HG03565 (cell line): Measurements from ENCODE around the gene COL20A1.
"Not testable (repeated sequence)": the region's sequence is repeated elsewhere in the genome, so short reads cannot be mapped to it uniquely, and the experiment has no call there.

Experiments used
- ATAC-seq: cut with Tn5 transposase; IDR thresholded peaks from one replicate; pipeline ENCODE4 v1.9.1; 2021; ENCODE audit warnings: mild to moderate bottlenecking, moderate library complexity; ENCODE audit not compliant: unreplicated experiment

The COL20A1 gene

DNA sequence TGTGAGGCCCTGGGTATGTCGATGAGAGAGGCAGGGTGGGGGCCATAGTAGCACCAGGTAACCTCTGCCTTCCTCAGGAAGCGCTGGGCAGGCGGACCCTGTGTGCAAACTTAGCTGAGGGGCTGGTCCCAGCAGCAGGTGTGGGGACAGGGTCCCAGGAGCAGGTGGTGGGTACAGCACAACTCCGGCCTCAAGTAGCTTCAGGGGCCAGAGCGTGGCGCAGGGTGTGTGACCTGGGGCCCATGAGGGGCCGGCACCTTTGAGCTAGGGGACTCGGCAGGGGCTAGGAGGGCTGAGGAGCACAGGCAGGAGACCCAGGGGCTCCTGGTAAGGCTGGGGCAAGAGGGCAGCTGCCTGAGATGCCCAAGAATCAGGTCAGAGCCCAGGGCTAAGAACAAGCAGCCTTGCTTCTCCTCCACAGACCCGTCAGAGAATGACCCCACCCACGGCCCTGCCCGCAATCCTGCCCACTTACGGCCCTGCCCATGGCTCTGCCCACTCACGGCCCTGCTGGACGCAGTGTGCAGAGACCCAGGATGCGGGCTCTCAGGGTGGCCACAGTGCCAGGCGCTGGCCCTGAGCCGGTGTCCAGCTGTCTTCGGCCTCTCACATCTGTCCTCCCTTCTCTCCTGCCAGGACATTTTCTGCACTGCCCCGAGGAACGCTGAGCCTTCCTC, 37.2 kb downstream of the COL20A1 start:
- no peak for ATAC-seq

- ATAC-seq = no peak
Observed at GRCh38 chr20:63330940-63331339, 38.0 kb downstream of the COL20A1 start.

GRCh38 chr20:63331741-63332400, 38.9 kb downstream of the COL20A1 start:
- ATAC-seq = no peak

- no peak for ATAC-seq
Observed at GRCh38 chr20:63332488-63333240, 39.7 kb downstream of the COL20A1 start.

DNA sequence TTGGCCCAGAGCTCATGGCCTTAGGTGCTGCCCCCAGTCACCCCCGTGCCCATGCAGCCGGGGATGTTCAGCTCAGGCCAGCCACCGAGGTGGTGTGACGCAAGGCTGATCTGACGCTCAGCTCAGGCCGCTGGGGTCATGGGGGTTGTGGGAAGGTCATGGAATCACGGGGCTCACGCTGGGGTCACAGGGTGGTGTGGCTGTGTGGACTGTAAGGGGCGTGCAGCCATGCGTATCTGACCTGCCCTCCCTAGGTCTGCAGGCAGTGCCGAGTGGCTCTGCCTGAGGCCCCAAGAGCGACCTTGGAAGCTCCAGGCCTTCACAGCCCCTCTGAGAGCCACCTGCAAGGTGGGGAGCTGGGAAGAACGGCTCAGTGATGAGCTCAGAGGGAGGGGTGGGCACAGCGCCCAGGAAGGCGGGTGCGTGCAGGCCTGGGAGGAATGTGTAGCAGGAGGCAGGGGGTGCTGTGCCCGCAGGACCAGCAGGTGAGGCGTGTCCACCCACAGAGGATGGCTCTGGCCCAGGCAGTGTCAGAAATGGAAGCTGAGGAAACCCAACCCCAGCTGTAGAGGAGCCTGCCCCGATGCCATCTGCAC, 40.4 kb downstream of the COL20A1 start:
- no peak for ATAC-seq

DNA sequence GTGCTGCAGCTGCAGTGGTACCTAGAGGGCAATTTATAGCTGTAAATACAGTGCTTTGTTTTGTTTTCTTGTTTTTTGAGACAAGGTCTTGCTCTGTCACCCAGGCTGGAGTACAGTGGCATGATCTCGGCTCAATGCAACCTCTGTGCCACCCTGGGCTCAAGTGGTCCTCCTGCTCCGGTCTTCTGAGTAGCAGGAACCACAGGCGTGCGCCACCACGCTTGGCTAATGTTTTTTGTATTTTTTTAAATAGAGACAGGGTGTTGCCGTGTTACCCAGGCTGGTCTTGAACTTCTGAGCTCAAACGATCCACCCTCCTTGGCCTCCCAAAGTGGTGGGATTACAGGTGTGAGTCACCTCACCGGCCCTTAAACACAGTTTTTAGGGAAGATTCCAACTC, 41.4 kb downstream of the COL20A1 start:
- no peak for ATAC-seq

- not testable (repeated sequence) for ATAC-seq
Observed at GRCh38 chr20:63335060-63335459, 42.1 kb downstream of the COL20A1 start.

DNA sequence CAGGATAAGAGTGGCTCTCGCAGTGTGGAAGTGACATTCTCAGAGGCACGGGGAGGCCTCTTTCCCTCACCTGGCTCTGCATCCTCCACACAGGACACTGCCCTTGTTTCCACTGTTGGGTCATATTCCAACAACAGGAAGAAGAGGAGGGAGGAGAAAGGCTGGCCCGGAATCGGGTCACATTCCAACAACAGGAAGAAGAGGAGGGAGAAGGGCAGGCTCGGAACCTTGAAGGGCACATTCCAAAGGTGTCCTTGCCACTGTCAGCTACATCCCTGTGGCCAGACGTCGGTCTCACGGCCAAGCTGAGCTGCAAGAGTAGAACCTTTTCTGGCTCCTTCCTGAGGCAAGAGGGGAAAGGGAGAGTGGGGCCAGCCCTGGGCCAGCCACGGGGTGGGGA, 42.7 kb downstream of the COL20A1 start:
- ATAC-seq = no peak

- no peak for ATAC-seq
Observed at GRCh38 chr20:63336232-63336752, 43.3 kb downstream of the COL20A1 start.

- no peak for ATAC-seq
Observed at GRCh38 chr20:63337786-63338420, 44.9 kb downstream of the COL20A1 start.

- not testable (repeated sequence) for ATAC-seq
Observed at GRCh38 chr20:63339154-63340094, 46.4 kb downstream of the COL20A1 start.

DNA sequence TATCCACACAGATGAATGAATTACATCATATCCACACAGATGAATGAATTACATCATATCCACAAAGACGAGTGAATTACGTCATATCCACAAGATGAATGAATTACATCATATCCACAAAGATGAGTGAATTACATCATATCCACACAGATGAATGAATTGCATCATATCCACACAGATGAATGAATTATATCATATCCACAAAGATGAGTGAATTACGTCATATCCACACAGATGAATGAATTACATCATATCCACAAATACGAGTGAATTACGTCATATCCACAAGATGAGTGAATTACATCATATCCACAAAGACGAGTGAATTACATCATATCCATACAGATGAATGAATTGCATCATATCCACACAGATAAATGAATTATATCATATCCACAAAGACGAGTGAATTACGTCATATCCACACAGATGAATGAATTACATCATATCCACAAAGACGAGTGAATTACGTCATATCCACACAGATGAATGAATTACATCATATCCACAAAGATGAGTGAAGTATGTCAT, 47.2 kb downstream of the COL20A1 start:
- not testable (repeated sequence) for ATAC-seq

GRCh38 chr20:63342561-63343459, 49.8 kb downstream of the COL20A1 start:
- ATAC-seq = no peak

- no peak for ATAC-seq
Observed at GRCh38 chr20:63343460-63344445, 50.8 kb downstream of the COL20A1 start.

- no peak for ATAC-seq
Observed at GRCh38 chr20:63344616-63345327, 51.8 kb downstream of the COL20A1 start.

DNA sequence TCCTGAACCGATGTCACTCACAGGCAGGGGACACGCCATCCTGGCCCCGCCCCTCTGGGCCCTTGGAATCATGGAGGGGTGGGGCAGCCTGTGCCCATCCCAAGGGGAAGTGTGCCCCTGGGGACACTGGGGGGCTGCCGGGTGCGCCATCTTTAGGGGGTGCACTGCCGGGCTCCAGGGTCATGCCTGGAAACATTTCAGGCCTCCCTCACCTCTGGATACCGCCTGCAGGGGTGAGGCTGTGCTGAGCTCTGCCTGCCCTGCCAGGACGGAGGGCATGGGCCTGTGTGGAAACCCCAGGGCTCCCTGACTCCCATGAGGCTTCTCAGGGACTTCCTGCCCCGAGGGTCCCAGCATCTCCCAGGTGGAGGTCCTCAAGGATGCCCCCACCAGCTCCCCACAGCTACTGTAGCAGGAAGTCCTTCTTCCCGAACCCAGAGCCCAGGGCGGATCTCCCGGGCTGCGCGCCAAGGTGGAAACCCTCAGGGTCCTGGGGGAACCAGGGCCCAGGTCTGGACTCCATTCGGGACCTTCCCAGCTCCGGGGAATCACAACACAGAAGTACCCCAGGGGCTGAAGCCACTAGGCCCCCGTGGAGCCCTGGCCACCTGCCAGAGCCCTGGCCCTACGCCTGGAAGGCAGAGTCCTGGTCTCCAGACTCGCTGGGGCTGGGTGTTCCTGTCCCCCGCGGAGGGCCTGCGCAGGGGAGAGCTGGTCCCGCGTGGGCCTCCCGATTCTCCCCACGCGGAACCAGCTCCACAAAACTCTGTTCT, 52.5 kb downstream of the COL20A1 start:
- ATAC-seq = no peak
